Activated T-cell treated with anti-CD3 and anti-CD28 coated beads for 1 hour (primary cell): ENCODE data around the gene SPATA31C2.
"Not testable (repeated sequence)": the region's sequence is repeated elsewhere in the genome, so short reads cannot be mapped to it uniquely, and the experiment has no call there.

Experiments
- DNase-seq: peaks from one replicate; pipeline ENCODE4 v3.0.0-alpha.2; 2020; ENCODE audit warnings: low read depth

SPATA31C2 gene

DNA sequence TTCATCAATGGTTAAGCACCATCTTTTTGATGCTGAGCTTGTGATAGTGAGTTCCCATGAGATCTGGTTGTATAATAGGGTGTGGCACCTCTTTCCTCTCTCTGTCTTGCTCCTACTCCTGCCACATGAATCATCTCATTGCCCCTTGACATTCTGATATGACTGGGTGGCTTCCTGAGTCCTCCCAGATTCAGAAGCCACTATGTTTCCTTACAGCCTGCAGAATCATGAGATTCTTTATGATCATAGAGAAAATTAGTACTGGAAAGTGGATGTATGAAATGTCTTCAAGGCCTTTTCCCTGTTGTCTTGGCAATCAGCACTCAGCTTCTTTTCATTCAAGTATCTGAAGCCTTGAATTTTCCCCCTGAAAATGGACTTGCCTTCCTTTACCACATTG, 14.9 kb downstream of the SPATA31C2 start:
- DNase-seq = not testable (repeated sequence)

DNA sequence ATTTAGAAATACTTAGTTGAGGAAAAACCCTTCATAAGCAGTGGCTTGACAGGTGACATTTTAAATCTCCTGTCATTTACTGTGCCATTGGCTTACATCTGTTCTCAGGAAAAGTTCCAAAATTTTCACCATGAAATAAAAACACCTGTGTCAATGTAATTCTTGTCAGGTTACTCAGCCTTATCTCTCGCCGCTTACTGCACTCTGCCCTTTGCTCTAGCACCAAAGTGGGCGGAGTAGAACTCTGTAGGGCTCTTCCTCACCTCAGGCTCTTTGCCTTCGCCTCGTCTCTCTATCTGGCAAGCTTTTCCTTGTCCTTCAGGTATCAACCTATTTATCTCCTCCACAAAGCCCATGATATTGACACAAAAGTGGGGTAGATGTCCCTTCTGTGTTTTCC, 20.2 kb downstream of the SPATA31C2 start:
- DNase-seq = not testable (repeated sequence)

DNA sequence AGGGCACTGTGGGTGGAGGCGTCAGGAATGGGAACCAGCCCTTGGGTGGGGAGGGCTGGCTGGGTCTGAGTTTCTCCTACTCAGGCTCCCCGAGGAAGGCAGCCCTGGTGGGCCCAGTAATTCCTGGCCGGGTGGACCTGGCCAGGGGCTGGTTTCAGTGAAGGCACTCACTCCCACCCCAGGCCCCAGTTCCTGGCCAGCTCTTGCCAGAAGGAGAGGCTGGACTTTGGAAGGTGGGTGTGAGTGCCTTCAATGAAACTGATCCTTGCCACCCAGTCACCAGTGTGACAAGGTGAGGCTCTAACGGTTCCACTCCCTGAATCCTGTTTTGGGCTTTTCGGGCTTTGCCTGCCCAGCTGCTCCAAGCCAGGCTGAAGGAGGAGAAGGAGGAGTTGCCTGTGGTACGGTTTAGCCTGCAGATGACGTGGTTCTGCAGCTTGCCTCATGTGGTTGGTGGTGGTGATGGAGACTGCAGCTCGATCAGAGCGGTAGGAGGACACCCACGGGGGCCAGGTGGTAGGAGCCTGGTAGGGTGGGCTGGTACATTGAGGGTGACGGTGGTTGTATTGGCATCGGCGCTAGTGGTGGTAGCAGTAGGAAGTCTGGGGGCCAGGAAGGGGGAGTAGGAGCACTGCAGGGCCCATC, 23.2 kb downstream of the SPATA31C2 start:
- DNase-seq = not testable (repeated sequence)

DNA sequence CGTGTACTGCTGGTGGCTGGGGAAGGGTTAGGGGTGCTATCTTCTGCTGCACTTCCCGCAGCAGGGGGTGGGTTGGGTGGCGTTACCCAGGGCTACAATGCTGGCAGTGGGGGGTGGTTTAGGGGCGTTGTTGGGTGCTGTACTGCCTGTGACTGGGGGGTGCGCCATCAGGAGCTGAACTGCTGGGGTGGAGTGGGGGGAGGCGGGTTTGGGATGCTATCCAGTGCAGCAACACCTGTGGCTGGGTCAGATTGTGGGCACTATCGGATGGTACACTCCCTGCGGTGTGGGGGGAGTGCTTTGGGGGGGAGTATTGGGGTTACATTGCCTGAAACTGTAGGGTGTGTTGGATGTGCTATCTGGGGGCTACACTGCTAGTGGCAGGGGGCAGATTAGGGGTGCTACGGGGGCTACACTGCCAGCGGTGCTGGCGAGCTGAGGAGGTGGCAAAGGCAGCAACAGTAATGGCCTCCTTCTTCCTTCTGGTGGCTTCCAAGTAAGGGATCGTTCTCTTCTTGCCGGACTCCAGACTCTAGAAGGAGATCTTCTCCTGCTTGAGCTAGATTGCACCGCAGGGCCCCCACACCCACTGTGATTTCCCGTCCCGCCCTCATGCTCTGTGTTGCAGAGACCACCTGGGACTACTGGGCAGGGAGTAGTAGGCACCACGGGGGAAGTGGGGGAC, 23.9 kb downstream of the SPATA31C2 start:
- not testable (repeated sequence) for DNase-seq

DNA sequence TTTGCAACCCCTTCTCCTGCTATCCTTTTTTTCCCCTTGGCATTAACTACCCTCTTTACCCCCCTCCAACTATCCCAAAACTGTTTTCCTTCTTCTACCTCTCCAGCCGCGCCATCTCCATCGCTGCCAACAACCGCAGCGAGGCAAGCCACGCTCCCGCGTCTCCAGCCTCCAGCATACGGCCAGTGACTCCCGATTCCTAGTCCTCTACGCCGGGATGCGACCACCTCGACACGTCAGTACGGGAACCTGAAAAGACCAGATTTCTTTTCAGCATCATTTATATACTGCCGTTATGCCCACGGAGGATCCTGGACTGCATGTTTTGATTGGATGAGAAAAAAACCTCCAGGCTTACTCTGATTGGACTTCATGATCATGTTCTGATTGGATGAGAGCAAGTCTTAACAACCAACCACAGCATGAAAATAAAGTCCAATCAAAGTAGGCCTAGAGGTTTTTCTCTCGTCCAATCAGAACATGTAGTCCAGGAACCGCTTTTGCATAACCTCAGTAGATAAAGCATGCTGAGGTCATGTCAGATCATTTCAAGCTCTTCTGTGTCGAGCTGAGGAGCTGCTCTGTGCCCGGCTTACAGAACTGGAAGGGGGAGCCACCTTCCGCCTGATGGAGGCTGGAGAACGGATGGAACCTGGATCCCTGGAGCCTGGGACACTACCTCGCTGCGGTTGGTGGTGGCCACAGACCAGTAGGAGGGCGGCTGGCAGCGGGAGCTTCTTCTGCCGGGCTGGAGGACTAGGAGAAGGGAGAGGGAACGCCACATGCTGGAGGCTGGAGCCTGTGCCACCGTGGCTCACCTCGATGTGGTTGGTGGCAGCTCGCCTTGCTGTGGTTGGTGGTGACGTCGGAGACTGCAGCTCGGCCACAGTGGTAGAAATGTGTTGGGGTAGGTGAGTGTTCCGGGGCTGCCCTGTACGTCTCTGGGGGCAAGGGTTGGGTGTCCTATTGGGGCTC, 24.8 kb downstream of the SPATA31C2 start:
- not testable (repeated sequence) for DNase-seq

DNA sequence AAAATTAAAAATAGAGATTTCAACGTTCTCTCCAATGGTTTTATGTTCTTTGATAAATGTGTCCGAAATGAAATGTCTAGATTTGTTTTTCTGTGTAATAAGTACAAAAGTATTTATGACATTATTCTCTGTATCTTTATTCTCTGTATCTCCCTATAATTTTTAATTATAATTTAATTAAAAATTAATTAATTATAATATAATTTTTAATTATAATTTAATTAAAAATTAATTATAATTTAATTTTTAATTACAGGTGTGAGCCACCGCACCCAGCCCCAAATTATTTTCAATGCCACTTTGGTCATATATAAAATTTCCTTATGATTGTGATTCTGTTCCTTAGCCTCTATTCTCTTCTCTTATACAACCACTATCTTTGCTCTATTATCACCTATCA, 28.2 kb downstream of the SPATA31C2 start:
- no peak for DNase-seq

DNA sequence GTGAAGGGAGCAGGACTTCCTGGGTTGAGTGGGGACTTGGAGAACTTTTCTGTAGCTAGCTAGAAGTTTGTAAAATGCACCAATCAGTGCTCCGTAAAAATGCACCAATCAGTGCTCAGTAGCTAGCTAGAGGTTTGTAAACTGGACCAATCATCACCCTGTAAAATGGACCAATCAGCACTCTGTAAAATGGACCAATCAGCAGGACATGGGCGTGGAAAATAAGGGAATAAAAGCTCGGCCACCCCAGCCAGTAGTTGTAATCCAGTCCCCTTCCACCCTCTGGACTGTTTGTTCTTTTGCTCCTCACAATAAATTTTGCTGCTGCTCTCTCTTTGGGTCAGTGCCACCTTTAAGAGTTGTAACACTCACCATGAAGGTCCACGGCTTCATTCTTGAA, 29.5 kb downstream of the SPATA31C2 start:
- DNase-seq = no peak

DNA sequence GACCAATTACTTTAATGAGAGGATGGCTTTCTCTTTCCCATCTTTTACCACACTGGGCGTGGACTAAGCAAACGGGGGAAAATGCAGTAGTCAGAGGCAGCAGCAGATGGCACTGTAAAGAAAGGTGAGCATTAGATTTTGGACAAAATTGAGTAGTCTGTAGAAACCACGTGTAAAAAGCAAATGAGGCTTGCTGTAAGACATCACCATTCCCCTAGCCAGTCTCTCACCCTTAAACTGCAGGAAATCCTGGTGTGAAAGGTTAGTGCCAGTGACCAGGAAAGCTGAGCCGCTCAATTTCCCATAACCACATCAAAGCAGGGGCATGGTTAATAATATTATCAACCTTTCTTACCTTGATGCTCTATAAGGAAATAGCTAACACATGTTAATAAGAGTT, 31.8 kb downstream of the SPATA31C2 start:
- no peak for DNase-seq

DNA sequence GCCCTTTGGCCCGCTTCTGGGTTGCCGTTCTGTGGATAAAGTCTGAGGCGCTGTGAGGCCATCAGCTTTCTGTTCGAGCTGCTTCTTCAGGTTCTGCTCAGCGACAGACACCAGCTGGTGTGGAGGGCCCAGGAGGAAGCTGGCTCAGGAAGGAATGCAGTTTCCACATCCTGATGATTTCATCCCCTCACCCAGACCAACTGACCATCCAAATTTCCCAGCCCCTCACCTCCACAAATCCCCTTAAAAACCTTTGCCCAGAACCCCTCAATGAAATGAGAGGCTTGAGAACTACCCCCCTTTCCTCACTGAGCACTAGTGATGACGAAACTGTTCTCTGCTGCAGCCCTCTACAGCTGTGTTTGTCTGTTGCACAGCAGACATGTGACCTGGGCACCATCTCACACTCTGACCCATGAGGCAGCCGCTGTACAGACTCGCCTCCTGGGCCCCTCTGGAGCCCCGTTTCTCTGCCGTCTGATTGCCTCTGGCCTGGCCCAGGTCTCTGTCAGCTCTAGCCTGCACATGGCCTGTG, 45.4 kb downstream of the SPATA31C2 start:
- DNase-seq = no peak

DNA sequence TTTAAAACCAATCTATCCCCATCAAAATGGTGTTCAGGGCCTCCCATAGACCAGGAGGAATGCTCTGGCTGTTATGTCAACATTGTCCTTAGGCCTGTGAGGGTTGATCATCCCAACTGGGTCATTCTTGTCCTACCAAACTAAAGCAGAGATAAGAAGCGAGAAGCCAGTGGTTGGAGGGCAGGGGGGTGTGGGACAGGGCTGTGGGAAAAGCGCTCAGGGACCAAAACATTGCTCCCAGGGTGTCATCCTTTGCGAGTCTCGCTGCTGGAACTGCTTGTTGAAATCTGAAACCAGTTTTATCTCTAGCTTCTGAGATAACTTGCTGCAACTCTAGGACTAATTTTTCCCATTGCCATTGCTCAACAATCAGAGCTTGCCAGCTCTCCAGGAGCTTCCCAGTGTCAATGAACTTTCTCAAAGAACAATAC, 48.1 kb downstream of the SPATA31C2 start:
- no peak for DNase-seq

DNA sequence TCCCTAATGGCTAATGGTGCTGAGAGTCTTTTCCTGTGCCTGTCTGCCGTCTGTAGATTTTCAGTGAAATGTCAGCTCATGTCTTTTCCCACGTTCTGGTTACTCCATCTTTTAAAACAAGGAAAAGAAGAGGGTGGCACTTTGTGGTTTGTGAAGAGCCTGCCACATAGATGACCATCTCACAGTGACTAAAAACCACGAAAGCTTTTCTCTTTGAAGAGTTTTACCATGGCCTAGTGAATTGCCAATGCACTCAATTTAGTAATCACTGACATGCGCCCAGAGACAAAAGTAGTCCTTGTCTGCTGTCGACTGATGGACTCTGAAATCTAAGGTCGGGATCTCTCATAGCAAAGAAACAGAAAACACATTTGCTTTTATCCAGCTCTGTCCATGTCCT, 50.4 kb downstream of the SPATA31C2 start:
- no peak for DNase-seq

DNA sequence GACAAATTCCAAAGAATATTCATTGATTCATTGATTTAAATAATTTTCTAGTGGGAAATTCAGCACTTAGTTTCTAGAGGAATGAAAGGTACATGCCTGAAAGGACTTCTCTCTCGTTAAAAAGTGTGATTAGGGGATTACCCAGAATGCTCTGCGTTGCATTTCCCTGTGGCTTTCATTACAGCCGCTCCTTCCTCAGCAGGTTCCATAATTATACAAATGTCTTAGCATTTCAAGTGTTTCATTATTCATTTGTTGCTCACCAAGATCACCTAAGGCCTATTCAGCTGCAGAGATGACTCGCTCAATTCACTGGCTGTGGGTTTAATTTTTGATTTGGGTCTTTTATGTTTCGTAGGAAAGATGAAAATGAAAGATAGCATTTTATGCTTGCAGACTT, 52.8 kb downstream of the SPATA31C2 start:
- no peak for DNase-seq

DNA sequence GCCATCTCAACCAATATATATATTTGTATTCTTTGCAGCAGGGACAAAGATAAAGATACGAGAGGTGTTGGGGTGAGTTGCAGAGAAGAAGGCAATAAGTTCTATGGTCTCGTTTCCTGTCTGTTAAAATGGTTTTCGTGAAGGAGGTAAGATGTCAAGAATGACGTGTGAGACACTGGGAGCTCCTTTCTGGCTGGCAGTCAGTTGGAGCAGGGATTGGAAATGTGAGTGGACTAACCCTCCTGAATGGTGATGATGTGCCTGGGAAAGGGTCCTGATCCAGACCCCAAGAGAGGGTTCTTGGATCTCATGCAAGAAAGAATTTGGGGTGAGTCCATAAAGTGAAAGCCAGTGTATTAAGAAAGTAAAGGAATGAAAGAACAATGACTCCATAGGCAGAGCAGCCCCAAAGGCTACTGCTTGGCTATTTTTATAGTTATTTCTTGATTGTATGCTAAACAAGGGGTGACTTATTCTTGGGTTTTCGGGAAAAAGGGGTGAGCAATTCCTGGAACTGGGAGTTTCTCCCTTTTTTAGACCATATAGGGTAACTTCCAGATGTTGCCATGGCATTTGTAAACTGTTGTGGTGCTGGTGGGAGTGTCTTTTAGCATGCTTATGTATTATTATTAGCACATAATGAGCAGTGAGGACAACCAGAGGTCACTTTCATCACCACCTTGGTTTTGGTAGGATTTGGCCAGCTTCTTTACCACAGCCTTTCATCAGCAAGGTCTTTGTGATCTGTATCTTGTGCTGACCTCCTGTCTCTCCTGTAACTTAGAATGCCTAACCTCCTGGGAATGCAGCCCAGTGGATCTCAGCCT, 53.7 kb downstream of the SPATA31C2 start:
- DNase-seq = no peak
